Fibroblast of lung (primary cell): ENCODE results near the gene PDE4D. TPM values are rescaled to one million over a fixed set of nuclear protein-coding genes. Genes with fewer than 3 reads are reported as not detected.

Experiments
- DNase-seq, 2 donors: peaks; one replicate each; pipeline versions ENCODE4 v3.0.0 to v3.0.0-alpha.2; 2010; ENCODE audit warnings: low read depth in 2 of 2
- H2AFZ ChIP-seq: 2 replicates; pipeline ENCODE4 v1.5.1; 2012; ENCODE audit warnings: low read length, control low read depth, inconsistent platforms
- H3K27ac ChIP-seq: 2 replicates; pipeline ENCODE4 v1.5.1; 2011; ENCODE audit warnings: low read length, control low read depth; ENCODE audit not compliant: insufficient read depth
- H3K27me3 ChIP-seq: 2 replicates; pipeline ENCODE4 v1.5.1; 2011; ENCODE audit warnings: mild to moderate bottlenecking, low read length; ENCODE audit not compliant: control insufficient read depth, insufficient read depth
- H3K36me3 ChIP-seq: 2 replicates; pipeline ENCODE4 v1.5.1; 2011; ENCODE audit warnings: low read length; ENCODE audit not compliant: control insufficient read depth, insufficient read depth
- H3K4me1 ChIP-seq: 2 replicates; pipeline ENCODE4 v1.5.1; 2011; ENCODE audit warnings: low read length; ENCODE audit not compliant: control insufficient read depth, insufficient read depth; ENCODE audit errors: extremely low read depth
- H3K4me2 ChIP-seq: 2 replicates; pipeline ENCODE4 v1.5.1; 2011; ENCODE audit warnings: low read length, control low read depth; ENCODE audit not compliant: insufficient read depth; ENCODE audit errors: extremely low read depth
- H3K4me3 ChIP-seq, 4 experiments: fragments of 200-600 bp in 1 of 4; sonication (generic) in 1 of 4; replicated peaks in 1 of 4; 2 replicates each; pipeline ENCODE4 v1.5.1; 2011 to 2016; ENCODE audit warnings: low read length in 4 of 4, low read depth in 3 of 4, mild to moderate bottlenecking in 3 of 4, control low read depth in 2 of 4, inconsistent platforms in 1 of 4, mixed read lengths in 1 of 4; ENCODE audit not compliant: insufficient read depth in 1 of 4; ENCODE audit errors: control extremely low read depth in 1 of 4
- H3K79me2 ChIP-seq: 2 replicates; pipeline ENCODE4 v1.5.1; 2012; ENCODE audit warnings: mild to moderate bottlenecking, low read length, inconsistent platforms; ENCODE audit not compliant: control insufficient read depth, insufficient read depth
- H3K9ac ChIP-seq: 2 replicates; pipeline ENCODE4 v1.5.1; 2011; ENCODE audit warnings: mild to moderate bottlenecking, low read length, control low read depth; ENCODE audit not compliant: insufficient read depth
- H3K9me3 ChIP-seq: 2 replicates; pipeline ENCODE4 v1.5.1; 2012; ENCODE audit warnings: low read depth, low read length; ENCODE audit not compliant: control insufficient read depth, insufficient read depth
- H4K20me1 ChIP-seq: 2 replicates; pipeline ENCODE4 v1.5.1; 2011; ENCODE audit warnings: low read length; ENCODE audit not compliant: control insufficient read depth, insufficient read depth; ENCODE audit errors: extremely low read depth
- EZH2 ChIP-seq: IDR thresholded peaks from 2 replicates; pipeline ENCODE4 v1.5.1; 2012; ENCODE audit warnings: low read length, control low read depth, mild to moderate bottlenecking; ENCODE audit errors: missing control alignments
- polyA plus RNA-seq, 2 donors: library from polyadenylated mRNA; depleted of rRNA in 1 of 2; stranded (reverse) in 1 of 2; unstranded in 1 of 2; fragments of >200 nt; gene quantifications; 2 replicates each; pipeline ENCODE4 v1.2.1, GENCODE V29; 2011 to 2012; ENCODE audit warnings: missing spikeins in 1 of 2
- total RNA-seq: library from RNA; depleted of rRNA; stranded (reverse); fragments of >200 nt; gene quantifications from 2 replicates; pipeline ENCODE4 v1.2.1, GENCODE V29; 2014
- TF ChIP-seq, protein P1 (sequence below), 2 donors: IDR thresholded peaks in 1 of 2; conservative IDR thresholded peaks in 1 of 2; 1 replicate in 1 of 2; 2 replicates in 1 of 2; pipeline ENCODE4 v1.5.1; 2011 to 2012; ENCODE audit warnings: low read length in 2 of 2, control low read depth in 1 of 2, inconsistent platforms in 1 of 2, low read depth in 1 of 2, mild to moderate bottlenecking in 1 of 2

PDE4D gene
- total and polyA plus RNA-seq, 2 donors (not counting 1 experiment from before 2014, with no cell fraction given), result 2.1 to 8.3 TPM

DNA sequence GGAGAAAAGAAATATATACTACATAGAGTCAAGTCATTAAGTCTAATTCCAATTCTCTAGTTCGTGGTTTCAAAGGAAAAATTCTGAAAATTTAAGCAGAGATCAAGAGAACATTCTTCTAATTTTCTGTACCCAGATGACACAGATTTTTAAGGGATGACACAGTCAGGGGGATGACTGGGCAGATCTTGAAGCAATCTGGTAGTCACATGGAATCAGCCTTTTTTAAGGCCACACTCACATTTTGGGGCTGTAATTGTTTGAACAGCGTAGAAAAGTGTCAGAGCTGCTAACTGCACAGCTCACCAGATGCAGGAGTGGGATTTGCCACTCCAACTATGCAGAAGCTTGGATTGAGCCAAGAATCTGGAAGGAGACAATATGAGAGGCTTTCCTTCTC, 20.4 kb downstream of the PDE4D start:
- Histone ChIP-seq H3K27ac (peak overlapping the region; percentile 36), H4K20me1 (no peaks in the 10 kb centered on the region), H3K9ac (no peak overlapping the region), H3K27me3 (no peaks in the 10 kb centered on the region), H3K4me2 (no peak overlapping the region), H3K4me1 (peaks cover 8% of the 10 kb centered on the region), H3K4me3 (no peak overlapping the region), H3K36me3 (no peaks in the 10 kb centered on the region), H2AFZ (no peak overlapping the region), H3K79me2 (no peaks in the 10 kb centered on the region), H3K9me3 (no peaks in the 10 kb centered on the region)
- peak; percentile 50 to 81 for DNase-seq
- TF ChIP-seq, protein P1, sequence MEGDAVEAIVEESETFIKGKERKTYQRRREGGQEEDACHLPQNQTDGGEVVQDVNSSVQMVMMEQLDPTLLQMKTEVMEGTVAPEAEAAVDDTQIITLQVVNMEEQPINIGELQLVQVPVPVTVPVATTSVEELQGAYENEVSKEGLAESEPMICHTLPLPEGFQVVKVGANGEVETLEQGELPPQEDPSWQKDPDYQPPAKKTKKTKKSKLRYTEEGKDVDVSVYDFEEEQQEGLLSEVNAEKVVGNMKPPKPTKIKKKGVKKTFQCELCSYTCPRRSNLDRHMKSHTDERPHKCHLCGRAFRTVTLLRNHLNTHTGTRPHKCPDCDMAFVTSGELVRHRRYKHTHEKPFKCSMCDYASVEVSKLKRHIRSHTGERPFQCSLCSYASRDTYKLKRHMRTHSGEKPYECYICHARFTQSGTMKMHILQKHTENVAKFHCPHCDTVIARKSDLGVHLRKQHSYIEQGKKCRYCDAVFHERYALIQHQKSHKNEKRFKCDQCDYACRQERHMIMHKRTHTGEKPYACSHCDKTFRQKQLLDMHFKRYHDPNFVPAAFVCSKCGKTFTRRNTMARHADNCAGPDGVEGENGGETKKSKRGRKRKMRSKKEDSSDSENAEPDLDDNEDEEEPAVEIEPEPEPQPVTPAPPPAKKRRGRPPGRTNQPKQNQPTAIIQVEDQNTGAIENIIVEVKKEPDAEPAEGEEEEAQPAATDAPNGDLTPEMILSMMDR (conservative IDR thresholded peaks at IDR 0.05 in 1 of 2, IDR thresholded peaks at IDR 0.05 in 1 of 2; ENCODE audit: low read depth in 1 of 2, low read length in 2 of 2), result no peak

DNA sequence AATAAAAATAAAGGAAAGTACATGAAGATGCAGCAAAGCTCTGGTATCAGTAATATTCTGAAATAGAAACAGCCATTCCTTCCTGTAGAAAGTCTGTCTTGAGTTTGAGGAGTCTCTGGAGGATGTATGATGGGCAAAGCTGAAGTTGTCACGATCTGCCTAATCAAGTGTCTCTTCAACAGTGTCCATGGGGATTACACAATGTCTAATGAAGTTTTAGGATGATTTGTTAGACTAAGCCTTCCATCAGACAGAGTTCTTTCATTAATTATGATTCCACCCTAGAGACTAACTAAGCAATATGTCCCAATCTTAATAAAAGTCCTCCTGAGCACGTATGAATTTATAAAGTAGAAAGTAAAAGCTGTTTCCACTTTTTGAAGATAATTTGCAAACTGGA, 26.9 kb downstream of the PDE4D start:
- Histone ChIP-seq H3K4me2 (no peak overlapping the region), H3K4me3 (no peak overlapping the region)
- DNase-seq, result no peak

DNA sequence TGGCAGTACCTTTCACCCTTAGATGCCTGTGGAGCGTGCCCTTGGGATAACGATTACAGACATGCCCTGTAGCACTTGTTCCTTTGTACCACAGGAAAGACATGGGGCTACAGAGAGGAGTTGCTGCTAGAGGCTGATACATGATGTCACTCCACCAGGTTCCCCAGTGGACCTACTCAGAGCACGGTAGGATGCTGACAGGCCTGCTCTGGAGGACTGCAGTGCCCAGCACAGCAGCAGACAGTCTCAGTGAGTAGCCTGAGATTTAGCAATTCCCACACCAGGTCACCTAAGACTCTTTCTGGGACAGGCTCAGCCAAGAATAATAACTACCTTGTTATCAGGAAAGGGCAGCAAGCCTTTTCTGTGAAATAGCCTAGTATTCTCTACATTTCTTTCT, 28.8 kb downstream of the PDE4D start:
- H3K4me3 ChIP-seq, result no peak overlapping the region
- H3K4me2 ChIP-seq, result no peak overlapping the region
- H3K4me1 ChIP-seq, result no peaks in the 10 kb centered on the region
- no peaks in the 10 kb centered on the region for H3K9me3 ChIP-seq
- H3K27ac ChIP-seq, result no peak overlapping the region
- H3K9ac ChIP-seq, result no peak overlapping the region
- no peaks in the 10 kb centered on the region for H3K27me3 ChIP-seq
- H3K36me3 ChIP-seq, result no peaks in the 10 kb centered on the region
- H3K79me2 ChIP-seq, result no peaks in the 10 kb centered on the region
- H4K20me1 ChIP-seq, result no peaks in the 10 kb centered on the region
- H2AFZ ChIP-seq, result no peak overlapping the region
- TF ChIP-seq EZH2, result no peak
- TF ChIP-seq, protein P1 (conservative IDR thresholded peaks at IDR 0.05 in 1 of 2, IDR thresholded peaks at IDR 0.05 in 1 of 2; ENCODE audit: low read depth in 1 of 2, low read length in 2 of 2), result no peak
- DNase-seq, result no peak

More for the DNA sequence above, 26.9 kb downstream of the PDE4D start:
- no peaks in the 10 kb centered on the region for H3K9me3 ChIP-seq
- H3K4me1 ChIP-seq, result peaks cover under 1% of the 10 kb centered on the region
- TF ChIP-seq EZH2, result no peak
- TF ChIP-seq, protein P1 (conservative IDR thresholded peaks at IDR 0.05 in 1 of 2, IDR thresholded peaks at IDR 0.05 in 1 of 2; ENCODE audit: low read depth in 1 of 2, low read length in 2 of 2), result no peak
- no peaks in the 10 kb centered on the region for H3K36me3 ChIP-seq
- H3K27ac ChIP-seq, result no peak overlapping the region
- H3K27me3 ChIP-seq, result no peaks in the 10 kb centered on the region
- no peak overlapping the region for H2AFZ ChIP-seq
- no peak overlapping the region for H3K9ac ChIP-seq
- no peaks in the 10 kb centered on the region for H3K79me2 ChIP-seq
- no peaks in the 10 kb centered on the region for H4K20me1 ChIP-seq
